CD4-positive, alpha-beta T cell (primary cell): ENCODE data around the gene APP. TPM values are rescaled to one million over a fixed set of nuclear protein-coding genes. Genes with fewer than 3 reads are reported as not detected.

ENCODE experiments used
- ATAC-seq: fragments of 200-7000 bp; cut with Tn5 transposase; one replicate; pipeline ENCODE4 v1.10.0; 2022; ENCODE audit warnings: mild to moderate bottlenecking; ENCODE audit not compliant: poor library complexity
- CTCF ChIA-PET: fragments of 350-600 bp; sonication (Branson Sonifier 250); formaldehyde crosslinking; loops from one replicate; lab custom pipeline; 2021; ENCODE audit warnings: antibody characterized with exemption, inconsistent platforms; lab: Charles Lee
- POLR2A ChIA-PET: fragments of 350-600 bp; sonication (Branson Sonifier 250); formaldehyde crosslinking; loops from one replicate; lab custom pipeline; 2021; ENCODE audit warnings: antibody characterized with exemption, inconsistent platforms; lab: Charles Lee
- DNase-seq, 14 experiments: peaks; one replicate each; pipeline ENCODE4 v3.0.0-alpha.2; 2013 to 2020; ENCODE audit warnings: mixed read lengths in 2 of 14
- H3K27ac ChIP-seq, 2 donors: one replicate each; pipeline versions ENCODE4 v1.5.1 to v1.7.0; 2013; ENCODE audit warnings: low read length in 2 of 2, low read depth in 1 of 2, mild to moderate bottlenecking in 1 of 2
- H3K27me3 ChIP-seq, 2 experiments: 1 replicate in 1 of 2; 2 replicates in 1 of 2; pipeline versions ENCODE4 v1.6.1 to v1.7.0; 2013; ENCODE audit warnings: low read length in 2 of 2, control low read depth in 1 of 2, mild to moderate bottlenecking in 1 of 2, moderate library complexity in 1 of 2; ENCODE audit not compliant: insufficient read depth in 2 of 2, control insufficient read depth in 1 of 2
- H3K36me3 ChIP-seq: one replicate; pipeline ENCODE4 v1.6.1; 2013; ENCODE audit warnings: low read length, control low read depth; ENCODE audit not compliant: insufficient read depth
- H3K4me1 ChIP-seq: one replicate; pipeline ENCODE4 v1.6.1; 2013; ENCODE audit warnings: low read length, control low read depth; ENCODE audit not compliant: insufficient read depth
- H3K4me3 ChIP-seq: one replicate; pipeline ENCODE4 v1.5.1; 2013; ENCODE audit warnings: mild to moderate bottlenecking, low read length, moderate library complexity
- H3K9me3 ChIP-seq, 2 experiments: 1 replicate in 1 of 2; 2 replicates in 1 of 2; pipeline versions ENCODE4 v1.6.1 to v1.7.0; 2013; ENCODE audit warnings: low read length in 2 of 2, mild to moderate bottlenecking in 2 of 2, control low read depth in 1 of 2, moderate library complexity in 1 of 2; ENCODE audit not compliant: control insufficient read depth in 1 of 2, insufficient read depth in 1 of 2
- H3K27ac Mint-ChIP-seq: one replicate; pipeline ENCODE4 v1.8.0; 2020; ENCODE audit warnings: mixed read lengths
- H3K27me3 Mint-ChIP-seq: one replicate; pipeline ENCODE4 v1.8.0; 2021; ENCODE audit warnings: mixed read lengths
- H3K36me3 Mint-ChIP-seq: one replicate; pipeline ENCODE4 v1.8.0; 2021; ENCODE audit warnings: low read depth, mixed read lengths
- H3K4me1 Mint-ChIP-seq: one replicate; pipeline ENCODE4 v1.8.0; 2021; ENCODE audit warnings: low read depth, mixed read lengths
- H3K4me3 Mint-ChIP-seq: one replicate; pipeline ENCODE4 v1.8.0; 2020; ENCODE audit warnings: mild to moderate bottlenecking, mixed read lengths
- H3K9me3 Mint-ChIP-seq: one replicate; pipeline ENCODE4 v1.8.0; 2020; ENCODE audit warnings: mixed read lengths
- intact Hi-C, 2 experiments: fragments of 100-400 bp; cut with DNase I in 1 of 2; cut with micrococcal nuclease in 1 of 2; formaldehyde crosslinking; loops; one replicate each; pipeline versions ENCODE4 v1.15.1 to v1.9.0; 2023 to 2025; cut with DNase I, micrococcal nuclease
- total RNA-seq, 174 experiments: library from RNA in 2 of 174; stranded (reverse) in 2 of 174; gene quantifications; one replicate each; pipeline ENCODE4 v1.2.3 and lab custom pipeline; 2021 to 2026
- TF ChIP-seq, protein P1 (sequence below): fragments of 200-600 bp; IDR thresholded peaks from one replicate; pipeline ENCODE4 v1.8.0; 2022; ENCODE audit warnings: antibody characterized with exemption, mild to moderate bottlenecking

The APP gene
- total RNA-seq, 2 experiments from 2014 or later = 43.6 to 44.4 TPM

GRCh38 chr21:25956993-25957714, 213.4 kb downstream of the APP start:
- TF ChIP-seq, protein P1, sequence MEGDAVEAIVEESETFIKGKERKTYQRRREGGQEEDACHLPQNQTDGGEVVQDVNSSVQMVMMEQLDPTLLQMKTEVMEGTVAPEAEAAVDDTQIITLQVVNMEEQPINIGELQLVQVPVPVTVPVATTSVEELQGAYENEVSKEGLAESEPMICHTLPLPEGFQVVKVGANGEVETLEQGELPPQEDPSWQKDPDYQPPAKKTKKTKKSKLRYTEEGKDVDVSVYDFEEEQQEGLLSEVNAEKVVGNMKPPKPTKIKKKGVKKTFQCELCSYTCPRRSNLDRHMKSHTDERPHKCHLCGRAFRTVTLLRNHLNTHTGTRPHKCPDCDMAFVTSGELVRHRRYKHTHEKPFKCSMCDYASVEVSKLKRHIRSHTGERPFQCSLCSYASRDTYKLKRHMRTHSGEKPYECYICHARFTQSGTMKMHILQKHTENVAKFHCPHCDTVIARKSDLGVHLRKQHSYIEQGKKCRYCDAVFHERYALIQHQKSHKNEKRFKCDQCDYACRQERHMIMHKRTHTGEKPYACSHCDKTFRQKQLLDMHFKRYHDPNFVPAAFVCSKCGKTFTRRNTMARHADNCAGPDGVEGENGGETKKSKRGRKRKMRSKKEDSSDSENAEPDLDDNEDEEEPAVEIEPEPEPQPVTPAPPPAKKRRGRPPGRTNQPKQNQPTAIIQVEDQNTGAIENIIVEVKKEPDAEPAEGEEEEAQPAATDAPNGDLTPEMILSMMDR = no peak
- Histone ChIP-seq H3K27me3 (no peaks in the 10 kb centered on the region), H3K4me1 (no peaks in the 10 kb centered on the region), H3K27ac (no peak overlapping the region), H3K36me3 (peaks cover 10% of the 10 kb centered on the region), H3K9me3 (no peaks in the 10 kb centered on the region), H3K4me3 (no peak overlapping the region)
- no peak for ATAC-seq
- intact Hi-C loops = no loop called here
- H3K9me3 Mint-ChIP-seq = no peaks in the 10 kb centered on the region
- H3K27ac Mint-ChIP-seq = no peak overlapping the region
- H3K4me1 Mint-ChIP-seq = no peaks in the 10 kb centered on the region
- DNase-seq = no peak
- no peaks in the 10 kb centered on the region for H3K27me3 Mint-ChIP-seq
- H3K36me3 Mint-ChIP-seq = peaks cover 40% of the 10 kb centered on the region
- POLR2A ChIA-PET = no interaction called here
- no peak overlapping the region for H3K4me3 Mint-ChIP-seq
- CTCF ChIA-PET = no interaction called here

DNA sequence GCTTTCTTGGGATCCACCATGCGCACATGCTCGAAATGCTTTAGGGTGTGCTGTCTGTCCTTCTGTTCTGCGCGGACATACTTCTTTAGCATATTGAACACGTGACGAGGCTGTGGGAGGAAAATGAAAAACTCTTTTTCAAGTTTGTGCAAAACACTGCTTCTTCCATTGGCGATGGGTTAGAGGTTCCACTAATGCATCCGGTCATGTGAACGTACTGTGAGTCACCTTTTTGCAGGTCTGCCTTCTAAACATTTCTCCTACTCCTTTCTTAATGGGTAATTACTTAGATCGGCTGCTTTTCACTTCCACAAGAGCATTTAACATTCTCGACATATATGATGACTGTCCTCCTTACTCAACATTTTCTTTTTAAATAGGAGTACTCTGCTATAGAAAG, 214.9 kb downstream of the APP start:
- Histone ChIP-seq H3K36me3 (peaks cover 10% of the 10 kb centered on the region), H3K9me3 (no peaks in the 10 kb centered on the region), H3K4me3 (no peak overlapping the region), H3K27me3 (no peaks in the 10 kb centered on the region), H3K27ac (no peak overlapping the region), H3K4me1 (no peaks in the 10 kb centered on the region)
- POLR2A ChIA-PET = no interaction called here
- Mint-ChIP-seq H3K27me3 (no peaks in the 10 kb centered on the region), H3K4me1 (no peaks in the 10 kb centered on the region), H3K4me3 (no peak overlapping the region), H3K9me3 (no peaks in the 10 kb centered on the region), H3K27ac (no peak overlapping the region), H3K36me3 (peaks cover 48% of the 10 kb centered on the region)
- intact Hi-C loops = no loop called here
- TF ChIP-seq, protein P1 = no peak
- CTCF ChIA-PET = no interaction called here
- no peak for ATAC-seq
- DNase-seq = no peak

GRCh38 chr21:25953659-25954058, 216.9 kb downstream of the APP start:
- TF ChIP-seq, protein P1 = no peak
- Histone ChIP-seq H3K4me1 (no peaks in the 10 kb centered on the region), H3K9me3 (no peaks in the 10 kb centered on the region), H3K27ac (no peak overlapping the region), H3K36me3 (peaks cover 10% of the 10 kb centered on the region), H3K27me3 (no peaks in the 10 kb centered on the region), H3K4me3 (no peak overlapping the region)
- Mint-ChIP-seq H3K27me3 (no peaks in the 10 kb centered on the region), H3K4me1 (no peaks in the 10 kb centered on the region), H3K4me3 (no peak overlapping the region), H3K27ac (no peak overlapping the region), H3K9me3 (no peaks in the 10 kb centered on the region), H3K36me3 (peaks cover 53% of the 10 kb centered on the region)
- DNase-seq (no peak), ATAC-seq (no peak)
- CTCF ChIA-PET = no interaction called here
- POLR2A ChIA-PET = no interaction called here
- intact Hi-C loops = no loop called here
